MCF 10A (cell line): ENCODE measurements around the gene PRXL2A. TPM values are rescaled to one million over a fixed set of nuclear protein-coding genes. Genes with fewer than 3 reads are reported as not detected.

Experiments
- BruUV-seq: library from RNA; stranded (reverse); fragments of 400-500 nt; replicated peaks from 2 replicates; lab custom pipeline; 2021; lab: Mats Ljungman, UMichigan
- CTCF ChIA-PET: fragments of 300-600 bp; sonication (Branson Sonifier 250); formaldehyde crosslinking; extraction: SDS; loops from one replicate; lab custom pipeline; 2021; ENCODE audit warnings: antibody characterized with exemption, inconsistent platforms; lab: Yijun Ruan, JAX
- POLR2A ChIA-PET: fragments of 300-600, 350-650 bp; sonication (Branson Sonifier 250); formaldehyde crosslinking; extraction: SDS; loops from one replicate; lab custom pipeline; 2020; ENCODE audit warnings: antibody characterized with exemption, inconsistent platforms; lab: Yijun Ruan, JAX
- DNase-seq: peaks from one replicate; pipeline ENCODE4 v3.0.0-alpha.2; 2018; ENCODE audit not compliant: unreplicated experiment
- H3K27ac Mint-ChIP-seq: one replicate; pipeline ENCODE4 v1.8.0; 2022; ENCODE audit warnings: mild to moderate bottlenecking, low read depth, mixed read lengths; ENCODE audit not compliant: unreplicated experiment
- H3K27me3 Mint-ChIP-seq: one replicate; pipeline ENCODE4 v1.8.0; 2022; ENCODE audit warnings: mixed read lengths; ENCODE audit not compliant: insufficient read depth, unreplicated experiment
- H3K36me3 Mint-ChIP-seq: one replicate; pipeline ENCODE4 v1.8.0; 2022; ENCODE audit warnings: mild to moderate bottlenecking, moderate library complexity, mixed read lengths; ENCODE audit not compliant: insufficient read depth, unreplicated experiment
- H3K4me1 Mint-ChIP-seq: one replicate; pipeline ENCODE4 v1.8.0; 2022; ENCODE audit warnings: mixed read lengths; ENCODE audit not compliant: insufficient read depth, unreplicated experiment
- H3K4me3 Mint-ChIP-seq: one replicate; pipeline ENCODE4 v1.8.0; 2022; ENCODE audit warnings: mild to moderate bottlenecking, moderate library complexity, mixed read lengths; ENCODE audit not compliant: unreplicated experiment
- H3K9me3 Mint-ChIP-seq: one replicate; pipeline ENCODE4 v1.8.0; 2022; ENCODE audit warnings: mixed read lengths; ENCODE audit not compliant: unreplicated experiment
- CTCF ChIP-seq: fragments of 200-600 bp; IDR thresholded peaks from one replicate; pipeline ENCODE4 v1.8.0; 2022; ENCODE audit warnings: antibody characterized with exemption, mild to moderate bottlenecking; ENCODE audit not compliant: unreplicated experiment
- intact Hi-C: fragments of 100-400 bp; cut with micrococcal nuclease; formaldehyde crosslinking; loops from 2 replicates; pipeline ENCODE4 v1.14.1; 2022
- total RNA-seq: library from RNA; stranded (reverse); gene quantifications from 2 replicates; pipeline ENCODE4 v1.2.3, GENCODE V29; 2022

PRXL2A gene
- total RNA-seq, 1 experiment from 2014 or later = 6.7 TPM

- Mint-ChIP-seq H3K9me3 (no peaks in the 10 kb centered on the region), H3K36me3 (peaks cover 8% of the 10 kb centered on the region), H3K4me3 (no peak overlapping the region), H3K4me1 (peaks cover 37% of the 10 kb centered on the region), H3K27me3 (no peaks in the 10 kb centered on the region), H3K27ac (no peak overlapping the region)
- no peak for DNase-seq
- no peak for TF ChIP-seq CTCF
- ChIA-PET CTCF (interaction anchor here (4.0 kb wide), 1 partner anchor 34 kb away, joined by 24 read pairs; no protein-coding TSS in a partner anchor), POLR2A (interaction anchor here (0.6 to 1.8 kb wide), 4 partner anchors 10 to 27 kb away, joined by 3 to 5 read pairs (median 3); no protein-coding TSS in a partner anchor)
- intact Hi-C loops = no loop called here
- no TSS peak for BruUV-seq
These were observed 1.8 kb downstream of the PRXL2A start for GRCh38 chr10:80410122-80410521.

- intact Hi-C loops = no loop called here
- Mint-ChIP-seq H3K27ac (no peak overlapping the region), H3K4me3 (no peak overlapping the region), H3K27me3 (no peaks in the 10 kb centered on the region), H3K4me1 (peaks cover 37% of the 10 kb centered on the region), H3K9me3 (no peaks in the 10 kb centered on the region), H3K36me3 (peaks cover 8% of the 10 kb centered on the region)
- POLR2A ChIA-PET = interaction anchor here (0.6 to 1.8 kb wide), 8 partner anchors 11 to 87 kb away, joined by 3 to 5 read pairs (median 3); no protein-coding TSS in a partner anchor
- CTCF ChIA-PET = interaction anchor here (0.6 to 4.0 kb wide), 7 partner anchors 11 to 514 kb away, joined by 3 to 24 read pairs (median 4); no protein-coding TSS in a partner anchor
- no peak for TF ChIP-seq CTCF
- DNase-seq = peak; percentile 49
- no TSS peak for BruUV-seq
These were observed 2.3 kb downstream of the PRXL2A start for GRCh38 chr10:80410578-80411145.

- ChIA-PET POLR2A (interaction anchor here (1.0 to 1.8 kb wide), 10 partner anchors 14 to 429 kb away, joined by 3 to 5 read pairs (median 3); no protein-coding TSS in a partner anchor), CTCF (interaction anchor here (0.5 to 4.0 kb wide), 8 partner anchors 10 to 607 kb away, joined by 3 to 24 read pairs (median 4); no protein-coding TSS in a partner anchor)
- intact Hi-C loops = no loop called here
- Mint-ChIP-seq H3K27me3 (no peaks in the 10 kb centered on the region), H3K4me1 (peaks cover 37% of the 10 kb centered on the region), H3K4me3 (no peak overlapping the region), H3K36me3 (peaks cover 8% of the 10 kb centered on the region), H3K9me3 (no peaks in the 10 kb centered on the region), H3K27ac (no peak overlapping the region)
- DNase-seq = peak; percentile 52
- BruUV-seq = no TSS peak
- TF ChIP-seq CTCF = no peak
These were observed 2.9 kb downstream of the PRXL2A start for GRCh38 chr10:80411267-80411668.

- ChIA-PET CTCF (interaction anchor here (0.5 to 4.0 kb wide), 9 partner anchors 10 to 606 kb away, joined by 3 to 24 read pairs (median 3); no protein-coding TSS in a partner anchor), POLR2A (interaction anchor here (0.6 to 1.8 kb wide), 10 partner anchors 14 to 430 kb away, joined by 3 to 5 read pairs (median 3); no protein-coding TSS in a partner anchor)
- DNase-seq = no peak
- BruUV-seq = no TSS peak
- H3K36me3 Mint-ChIP-seq = peaks cover 9% of the 10 kb centered on the region
- H3K27ac Mint-ChIP-seq = no peak overlapping the region
- peaks cover 37% of the 10 kb centered on the region for H3K4me1 Mint-ChIP-seq
- TF ChIP-seq CTCF = no peak
- H3K9me3 Mint-ChIP-seq = no peaks in the 10 kb centered on the region
- intact Hi-C loops = no loop called here
- no peak overlapping the region for H3K4me3 Mint-ChIP-seq
- H3K27me3 Mint-ChIP-seq = no peaks in the 10 kb centered on the region
These were observed 3.4 kb downstream of the PRXL2A start for GRCh38 chr10:80411681-80412220.
